HG03520 (cell line): ENCODE results near the gene ZNF174.

Source experiments
- ATAC-seq: cut with Tn5 transposase; IDR thresholded peaks from one replicate; pipeline ENCODE4 v1.9.1; 2021; ENCODE audit warnings: mild to moderate bottlenecking, moderate library complexity; ENCODE audit not compliant: unreplicated experiment

Gene ZNF174

DNA sequence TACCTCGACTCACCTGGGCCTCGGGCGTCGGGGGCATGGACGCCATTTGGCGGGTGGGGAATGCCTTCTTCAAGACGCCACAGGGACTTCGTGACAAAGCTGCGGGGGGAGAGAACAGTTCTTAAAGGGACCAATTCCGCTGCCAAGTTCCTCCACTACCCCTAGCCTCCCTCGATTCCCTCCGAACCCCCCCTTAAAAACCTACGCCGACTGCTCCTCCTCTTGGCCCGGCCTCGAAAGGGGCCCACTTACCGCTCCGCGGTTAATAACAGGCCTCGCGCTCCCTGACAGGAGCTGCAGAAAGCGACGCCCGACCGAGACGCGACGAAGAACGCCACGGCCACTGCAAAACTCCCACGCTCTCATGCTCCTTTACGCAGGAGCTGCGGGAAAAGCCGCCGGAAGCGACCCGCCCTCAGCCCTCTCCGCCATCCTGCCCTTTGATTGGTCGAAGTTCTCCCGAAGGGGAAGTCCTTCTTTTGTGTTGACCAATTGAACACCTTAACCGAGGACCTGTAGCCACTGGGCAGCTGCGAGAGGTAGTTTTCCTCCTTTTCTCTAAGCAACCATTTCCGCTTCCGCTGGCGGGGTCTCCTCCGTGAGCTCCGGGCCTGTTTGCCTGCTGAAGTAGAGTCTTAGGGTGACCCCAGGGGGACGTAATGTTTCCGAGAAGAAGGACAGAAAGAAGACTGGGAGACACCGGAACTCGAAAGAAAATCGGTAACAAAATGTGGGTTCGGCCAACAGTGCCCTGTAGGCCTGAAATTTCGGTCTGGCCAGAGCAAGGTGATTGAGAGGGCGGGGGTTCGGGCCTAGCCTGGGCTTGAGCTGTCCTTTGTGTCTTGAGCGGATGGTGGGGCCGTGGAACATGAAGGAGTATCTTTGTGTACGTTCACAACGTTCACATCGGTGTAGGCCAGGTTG is 42.4 kb downstream of the ZNF174 start, which contains the start of the genes NAA60 and ZNF597:
Gene NAA60, plus strand, starts transcription at position 573 of the 924 bp plus-strand sequence. CDS start 32,548 bp downstream, outside the sequence.
Gene ZNF597, minus strand, starts transcription at position 397 of the 924 bp plus-strand sequence. Its CDS starts 351 bp downstream, at position 46.
- ATAC-seq: peak; percentile 67

DNA sequence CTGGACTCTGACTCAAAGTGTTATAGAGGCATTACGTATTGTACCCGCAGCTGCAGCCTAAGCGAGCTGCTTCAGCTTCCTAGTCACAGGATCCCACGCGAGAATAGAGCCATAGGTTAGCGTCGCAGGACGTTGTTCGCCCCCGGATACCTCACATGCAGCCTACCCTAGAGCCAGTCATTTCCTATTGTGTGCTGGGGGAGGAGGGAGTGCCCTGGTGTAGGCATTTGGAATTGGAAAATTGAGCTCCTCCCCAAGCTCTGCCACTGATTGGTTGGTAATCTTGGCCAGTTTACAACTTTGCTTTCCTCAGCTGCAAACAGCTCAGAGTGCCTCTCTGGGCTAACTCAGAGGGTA is 43.0 kb downstream of the ZNF174 start:
- ATAC-seq: no peak

DNA sequence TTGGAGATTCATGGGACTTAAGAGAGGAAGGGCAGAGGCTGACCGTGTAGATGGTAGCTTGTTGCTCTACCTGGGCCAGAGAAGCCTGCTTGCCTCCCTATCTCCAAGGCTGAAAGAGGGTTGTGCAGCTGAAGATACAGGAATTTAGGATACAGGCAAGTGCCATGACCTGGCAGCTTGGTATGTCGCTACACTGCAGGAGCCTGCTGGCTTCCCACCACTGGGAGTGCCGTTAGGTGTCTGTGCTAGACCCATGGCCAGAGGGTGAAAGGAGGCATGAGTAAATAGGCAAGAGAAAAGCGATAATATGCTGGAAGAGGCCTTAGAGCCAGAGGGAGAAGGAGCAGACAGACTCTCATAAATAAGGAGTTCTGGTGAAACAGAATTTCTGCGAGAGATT is 53.1 kb downstream of the ZNF174 start:
- ATAC-seq: no peak

DNA sequence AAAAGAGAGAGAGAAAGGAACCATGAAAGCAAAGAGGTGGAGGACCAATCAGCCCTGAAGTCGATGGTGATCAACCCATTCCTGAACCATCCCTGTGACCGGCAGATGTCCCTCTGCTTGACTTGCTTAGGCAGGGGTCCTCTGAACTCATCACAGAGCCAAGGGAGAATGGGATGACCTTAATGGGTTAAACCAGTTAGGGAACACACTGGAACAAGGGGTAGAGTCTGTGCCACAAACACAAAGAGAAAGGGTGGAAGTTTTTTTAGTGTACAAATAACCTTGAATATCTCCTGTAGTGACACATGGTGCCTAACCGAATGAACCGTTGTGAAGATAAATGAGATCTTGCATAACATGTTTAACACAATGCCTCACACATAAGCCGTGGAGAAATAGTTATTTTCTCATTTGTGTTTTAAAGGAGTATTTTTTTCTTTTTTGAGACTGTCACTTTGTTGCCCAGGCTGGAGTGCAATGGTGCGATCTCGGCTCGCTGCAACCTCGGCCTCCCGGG is 53.7 kb downstream of the ZNF174 start:
- ATAC-seq: no peak

DNA sequence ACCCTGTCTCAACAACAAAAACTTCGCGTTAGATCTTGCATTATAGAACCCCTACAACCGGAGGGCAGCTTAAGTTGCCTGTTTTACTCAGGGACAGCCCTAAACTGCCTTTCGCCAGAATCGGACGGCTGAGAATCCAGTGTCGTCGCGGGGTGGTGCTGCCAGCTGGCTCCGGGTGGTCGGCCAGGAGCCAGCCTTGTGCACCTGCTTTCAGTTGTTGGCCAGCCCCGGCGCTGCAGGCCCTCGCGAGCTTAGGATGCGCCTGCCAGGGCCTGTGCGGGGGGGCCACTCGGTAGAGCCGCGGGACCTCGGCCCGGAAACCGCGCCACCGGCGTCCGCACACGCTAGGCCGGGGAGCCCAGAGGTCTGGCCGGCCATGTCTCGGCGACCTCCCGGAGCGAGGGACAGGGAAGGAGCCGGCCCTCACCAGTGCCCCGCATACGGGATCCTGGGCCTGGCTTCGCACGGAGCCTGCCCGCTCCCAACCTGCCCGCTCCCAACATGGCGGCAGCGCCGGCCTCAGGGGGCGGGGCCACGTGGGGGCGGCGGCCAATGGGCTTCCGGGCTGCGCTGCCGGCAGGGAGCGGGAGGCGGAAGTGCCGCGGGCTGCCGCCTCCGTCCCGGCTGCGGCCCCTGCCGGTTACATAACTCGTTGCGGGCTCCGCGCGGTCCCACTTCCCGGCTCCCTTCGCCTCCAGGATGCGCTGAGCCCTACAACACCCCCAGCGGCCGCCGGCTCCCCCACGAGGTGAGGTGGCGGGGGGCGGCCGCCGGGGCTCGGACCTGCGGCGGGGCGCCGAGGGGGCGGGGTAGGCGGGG is 56.6 kb downstream of the ZNF174 start:
- ATAC-seq: peak; percentile 78

DNA sequence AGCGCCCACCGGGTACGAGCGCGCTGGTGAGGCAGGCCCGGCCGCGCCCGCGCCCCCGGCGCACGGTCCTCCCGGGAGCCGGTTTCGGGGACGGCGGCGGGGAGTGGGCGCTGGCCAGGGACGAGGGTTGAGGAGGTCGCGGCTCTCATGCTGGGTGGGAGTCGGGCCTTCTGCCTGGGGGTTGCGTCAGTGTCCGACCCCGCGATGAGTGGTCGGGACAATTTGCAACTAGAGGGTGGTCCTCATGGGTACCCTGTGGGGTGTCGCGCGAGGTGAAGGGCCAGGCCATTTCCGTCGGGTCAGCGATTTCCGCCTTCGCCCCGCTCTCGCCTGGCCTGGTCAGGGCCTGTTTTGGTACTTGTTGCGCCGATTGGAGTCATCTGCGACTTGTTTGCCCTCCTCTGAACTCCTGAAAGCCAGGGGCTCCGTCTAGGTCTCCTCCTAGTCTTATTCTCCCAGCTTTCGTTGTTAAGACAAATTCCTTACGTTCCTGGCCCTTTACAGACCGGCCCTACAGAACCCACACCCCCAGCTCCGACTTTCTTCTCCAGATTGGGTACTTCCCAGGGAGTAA is 57.4 kb downstream of the ZNF174 start:
- ATAC-seq: no peak

DNA sequence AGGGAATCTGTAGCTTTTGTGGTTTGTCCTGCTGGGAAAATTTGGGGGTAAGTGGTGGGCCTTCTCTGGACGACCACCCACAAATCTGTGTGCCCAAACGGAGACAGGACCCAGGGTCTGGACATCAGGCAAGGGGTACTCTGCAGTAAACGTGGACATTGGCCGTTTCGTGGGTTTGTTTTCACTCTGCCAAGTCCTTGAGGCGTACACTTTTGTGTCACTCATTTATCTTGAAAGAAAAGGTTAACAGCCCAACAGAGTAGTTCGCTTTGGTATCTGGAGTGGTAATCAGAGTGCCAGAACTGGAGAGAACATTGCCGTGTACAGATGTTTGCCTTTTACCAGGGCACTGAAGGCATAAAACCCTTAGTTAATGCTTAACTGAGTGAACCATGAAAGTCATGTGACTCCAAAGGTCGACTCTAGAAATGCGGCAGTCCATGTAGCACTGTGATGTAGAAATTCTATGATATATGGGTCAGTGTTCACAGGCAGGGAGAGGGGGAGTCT is 57.9 kb downstream of the ZNF174 start:
- peak; percentile 30 for ATAC-seq
